ENCODE data around the gene C16orf96. TPM values are rescaled to one million over a fixed set of nuclear protein-coding genes. Genes with fewer than 3 reads are reported as not detected.

C16orf96 gene
- total RNA-seq, 3 donors from 2014 or later, result not detected

DNA sequence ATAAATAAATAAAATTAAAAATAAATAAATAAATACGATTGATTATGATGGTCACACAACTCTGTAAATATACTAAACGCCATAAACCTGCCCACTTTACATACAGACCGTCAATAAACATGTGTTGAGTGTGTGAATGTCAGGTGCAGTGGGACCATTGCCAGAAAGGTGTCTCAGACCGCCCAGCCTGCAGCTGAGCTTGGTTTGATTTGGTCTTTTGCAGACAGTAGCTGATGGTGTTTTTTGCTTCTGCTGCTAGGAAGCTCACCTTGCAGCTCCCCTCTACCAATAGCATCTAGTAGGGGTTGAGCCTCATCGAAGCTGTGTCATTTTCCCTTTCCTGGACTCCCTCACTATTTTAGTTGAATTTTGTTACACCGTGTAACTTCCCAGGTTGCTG is 35.1 kb downstream of the C16orf96 start:
- DNase-seq (no peak), ATAC-seq (peak; percentile 25)
- TF ChIP-seq, protein P1, sequence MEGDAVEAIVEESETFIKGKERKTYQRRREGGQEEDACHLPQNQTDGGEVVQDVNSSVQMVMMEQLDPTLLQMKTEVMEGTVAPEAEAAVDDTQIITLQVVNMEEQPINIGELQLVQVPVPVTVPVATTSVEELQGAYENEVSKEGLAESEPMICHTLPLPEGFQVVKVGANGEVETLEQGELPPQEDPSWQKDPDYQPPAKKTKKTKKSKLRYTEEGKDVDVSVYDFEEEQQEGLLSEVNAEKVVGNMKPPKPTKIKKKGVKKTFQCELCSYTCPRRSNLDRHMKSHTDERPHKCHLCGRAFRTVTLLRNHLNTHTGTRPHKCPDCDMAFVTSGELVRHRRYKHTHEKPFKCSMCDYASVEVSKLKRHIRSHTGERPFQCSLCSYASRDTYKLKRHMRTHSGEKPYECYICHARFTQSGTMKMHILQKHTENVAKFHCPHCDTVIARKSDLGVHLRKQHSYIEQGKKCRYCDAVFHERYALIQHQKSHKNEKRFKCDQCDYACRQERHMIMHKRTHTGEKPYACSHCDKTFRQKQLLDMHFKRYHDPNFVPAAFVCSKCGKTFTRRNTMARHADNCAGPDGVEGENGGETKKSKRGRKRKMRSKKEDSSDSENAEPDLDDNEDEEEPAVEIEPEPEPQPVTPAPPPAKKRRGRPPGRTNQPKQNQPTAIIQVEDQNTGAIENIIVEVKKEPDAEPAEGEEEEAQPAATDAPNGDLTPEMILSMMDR (IDR thresholded peaks at IDR 0.05), result no peak
- Histone ChIP-seq H3K4me3 (no peak overlapping the region), H3K9me3 (no peaks in the 10 kb centered on the region), H3K4me1 (ENCODE audit: low read depth) (no peaks in the 10 kb centered on the region), H3K36me3 (ENCODE audit: low read depth) (no peaks in the 10 kb centered on the region)
- intact Hi-C loops (cut with DNase I, micrococcal nuclease), result no loop called here

DNA sequence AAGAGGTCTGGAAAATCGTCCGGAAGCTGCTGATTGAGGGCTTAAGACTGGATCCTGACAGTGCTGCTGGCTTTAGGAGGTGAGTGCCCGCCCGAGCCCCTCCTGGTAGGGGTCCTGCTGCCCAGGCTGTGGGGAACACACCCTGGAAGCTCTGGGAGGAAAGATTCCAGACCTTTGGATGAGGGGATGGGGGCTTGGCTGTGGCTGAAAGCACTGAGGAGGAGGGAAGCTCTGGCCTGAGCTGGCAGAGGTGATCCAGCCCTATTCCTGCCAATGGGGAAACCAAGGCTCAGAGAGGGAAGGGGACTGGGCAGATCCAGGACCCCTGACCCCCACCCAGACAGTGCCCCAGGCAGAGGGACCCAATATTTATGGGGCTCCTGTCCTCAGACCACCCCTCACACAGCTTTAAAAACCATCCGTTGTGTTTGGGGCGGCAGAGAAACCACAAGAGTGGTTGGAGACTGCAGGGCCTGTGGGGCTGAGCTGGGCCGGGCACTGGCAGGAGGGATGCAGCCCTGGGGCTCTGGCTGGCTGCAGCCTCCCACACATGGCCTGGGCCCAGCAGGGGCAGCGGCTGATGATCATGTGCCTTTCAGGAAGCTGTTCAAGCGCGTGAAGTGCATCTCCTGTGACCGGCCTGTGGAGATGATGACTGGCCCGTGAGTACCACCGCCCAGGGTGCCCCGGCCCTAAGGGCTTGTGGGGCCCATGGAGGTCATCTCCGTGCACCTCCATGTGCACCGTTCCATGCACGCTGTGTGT is 35.7 kb downstream of the C16orf96 start:
- TF ChIP-seq, protein P1 (IDR thresholded peaks at IDR 0.05), result no peak
- ATAC-seq, result no peak

DNA sequence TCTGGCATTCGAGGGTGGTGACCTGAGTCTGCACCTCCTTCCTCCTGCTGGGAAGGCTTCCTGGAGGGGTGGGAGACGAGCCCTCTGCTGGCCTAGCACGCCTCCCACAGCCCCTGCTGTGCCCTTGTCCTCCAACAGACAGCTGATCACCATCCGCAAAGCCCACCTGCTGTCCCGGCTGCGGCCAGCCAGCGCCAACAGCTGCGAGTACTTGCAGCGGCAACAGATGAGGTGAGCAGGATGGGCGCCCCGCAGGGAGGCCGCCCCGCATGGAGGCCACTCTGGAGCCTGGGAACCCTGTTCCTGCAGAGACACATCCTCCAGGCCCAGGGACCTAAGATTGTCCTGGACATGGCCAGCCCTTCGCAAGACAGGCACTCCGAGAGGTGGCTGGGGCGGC is 36.9 kb downstream of the C16orf96 start:
- TF ChIP-seq, protein P1 (IDR thresholded peaks at IDR 0.05), result no peak
- Histone ChIP-seq H3K36me3 (ENCODE audit: low read depth) (no peaks in the 10 kb centered on the region), H3K4me1 (ENCODE audit: low read depth) (no peaks in the 10 kb centered on the region), H3K9me3 (no peaks in the 10 kb centered on the region), H3K4me3 (no peak overlapping the region)
- DNase-seq (no peak), ATAC-seq (no peak)
- intact Hi-C loops (cut with DNase I, micrococcal nuclease), result no loop called here

More for the DNA sequence above, 35.7 kb downstream of the C16orf96 start:
- Histone ChIP-seq H3K4me3 (no peak overlapping the region), H3K4me1 (ENCODE audit: low read depth) (no peaks in the 10 kb centered on the region), H3K9me3 (no peaks in the 10 kb centered on the region), H3K36me3 (ENCODE audit: low read depth) (no peaks in the 10 kb centered on the region)
- no peak for DNase-seq
- intact Hi-C loops (cut with DNase I, micrococcal nuclease), result no loop called here

DNA sequence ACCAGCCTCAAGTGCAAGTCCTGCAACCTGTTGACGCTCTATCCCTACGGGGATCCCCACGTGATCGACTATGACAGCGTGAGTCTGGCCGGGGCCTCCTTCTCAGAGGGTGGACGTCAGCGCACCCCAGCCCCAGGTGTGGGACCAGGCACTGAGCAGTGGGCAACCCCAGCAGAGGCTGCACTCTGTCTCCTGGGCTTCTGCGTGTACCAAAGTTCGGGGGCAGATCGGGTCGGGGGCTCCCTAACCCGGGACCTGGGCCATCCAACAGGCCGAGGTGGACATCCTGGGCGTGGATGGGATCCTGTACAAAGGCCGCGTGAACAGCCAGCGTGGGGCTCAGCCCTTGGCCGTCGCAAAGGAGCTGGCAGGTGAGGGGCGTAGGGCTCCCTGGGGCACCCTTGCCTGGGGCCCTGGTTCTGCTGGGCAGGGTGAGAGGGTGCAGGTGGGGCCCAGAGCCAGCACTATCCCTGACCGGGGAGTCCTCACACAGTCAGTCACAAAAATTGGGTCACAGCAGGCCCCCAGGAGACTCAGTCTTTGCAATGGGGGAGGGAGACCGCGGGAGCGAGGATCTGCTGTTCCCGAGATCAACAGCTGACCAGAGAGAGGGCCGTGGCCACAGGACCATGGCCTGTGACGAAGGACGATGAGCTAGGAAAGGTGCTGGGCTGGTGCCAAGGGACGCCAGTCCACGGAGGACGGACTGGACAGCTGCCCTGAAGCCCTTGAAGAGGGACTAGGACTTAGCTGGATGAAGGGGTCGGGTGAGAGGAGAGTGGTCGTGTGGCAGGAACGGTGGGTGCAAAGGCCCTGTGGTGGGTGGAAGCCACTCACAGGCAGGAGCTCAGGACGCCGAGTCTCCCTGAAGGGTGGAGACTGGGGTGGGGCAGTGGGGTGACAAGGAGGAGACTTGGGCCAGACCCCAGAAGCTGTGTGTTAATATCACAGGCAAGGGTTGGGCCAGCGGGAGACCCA is 38.6 kb downstream of the C16orf96 start:
- TF ChIP-seq, protein P1 (IDR thresholded peaks at IDR 0.05), result no peak
- DNase-seq (no peak), ATAC-seq (no peak)
- H3K36me3 ChIP-seq (ENCODE audit: low read depth), result no peaks in the 10 kb centered on the region
- no peak overlapping the region for H3K4me3 ChIP-seq
- H3K9me3 ChIP-seq, result no peaks in the 10 kb centered on the region
- no peaks in the 10 kb centered on the region for H3K4me1 ChIP-seq (ENCODE audit: low read depth)
- intact Hi-C loops (cut with DNase I, micrococcal nuclease), result no loop called here

DNA sequence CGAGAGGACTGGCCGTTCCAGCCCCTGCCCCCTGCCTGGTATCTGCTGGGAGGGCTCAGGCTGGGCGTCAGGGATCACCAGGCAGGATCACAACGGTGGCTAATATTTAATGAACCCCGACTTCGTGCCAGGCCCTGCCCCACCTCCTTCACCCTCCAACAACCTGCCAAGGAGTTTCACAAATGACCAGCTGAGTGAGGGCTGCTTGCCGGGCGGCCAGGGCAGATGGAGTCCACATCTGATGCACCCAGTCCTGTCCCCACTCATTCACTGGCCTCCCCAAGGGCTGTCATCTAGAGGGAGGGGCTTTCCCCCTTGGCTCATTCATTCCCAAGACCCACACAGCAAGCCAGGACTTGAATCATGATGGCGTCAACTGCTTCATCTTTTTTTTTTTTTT is 41.0 kb downstream of the C16orf96 start:
- DNase-seq (no peak), ATAC-seq (no peak)
- Histone ChIP-seq H3K4me1 (ENCODE audit: low read depth) (no peaks in the 10 kb centered on the region), H3K4me3 (no peak overlapping the region), H3K9me3 (no peaks in the 10 kb centered on the region), H3K36me3 (ENCODE audit: low read depth) (no peaks in the 10 kb centered on the region)
- TF ChIP-seq, protein P1 (IDR thresholded peaks at IDR 0.05), result no peak
- intact Hi-C loops (cut with DNase I, micrococcal nuclease), result no loop called here
